ENCODE data around the gene GOLGA3. TPM values are rescaled to one million over a fixed set of nuclear protein-coding genes. Genes with fewer than 3 reads are reported as not detected.
A peak's percentile ranks its signal among the peaks of the same experiment; 100 is the strongest.
"Not testable (repeated sequence)": the region's sequence is repeated elsewhere in the genome, so short reads cannot be mapped to it uniquely, and the experiment has no call there.

The GOLGA3 gene
- total and polyA plus RNA-seq, 2 donors from 2014 or later = 7.7 to 53.0 TPM

DNA sequence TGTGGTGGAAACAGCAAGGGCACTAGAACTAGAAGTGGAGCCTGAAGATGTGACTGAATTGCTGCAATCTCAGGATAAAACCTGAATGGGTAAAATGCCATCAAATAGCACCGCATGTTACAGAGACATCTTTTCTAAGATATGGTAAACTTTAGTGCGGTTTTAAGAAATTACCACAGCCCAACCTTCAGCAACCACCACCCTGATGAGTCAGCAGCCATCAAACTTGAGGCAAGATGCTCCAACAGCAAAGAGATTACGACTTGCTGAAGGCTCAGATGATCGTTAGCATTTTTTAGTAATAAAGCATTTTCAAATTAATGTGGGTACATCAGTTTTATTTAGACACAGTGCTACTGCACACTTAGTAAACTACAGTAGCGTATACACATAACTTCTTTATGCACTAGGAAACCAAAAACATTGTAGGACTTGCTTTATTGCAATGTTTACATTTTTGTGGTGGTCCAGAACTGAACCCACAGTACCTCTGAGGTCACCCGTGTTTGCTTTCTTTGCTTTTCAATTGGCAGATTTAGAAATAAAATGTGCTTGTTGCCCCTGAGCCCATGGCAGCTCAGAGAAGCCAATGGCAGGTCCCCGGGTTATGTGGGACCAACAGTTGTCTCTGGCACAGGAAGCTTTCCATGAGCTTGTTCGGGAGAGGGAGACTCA lies 15.9 kb downstream of the GOLGA3 start:
- FAIRE-seq (no peak), DNase-seq (no peak)
- Histone ChIP-seq H3K27me3 (ENCODE audit: control insufficient read depth, insufficient read depth, low read length) (no peaks in the 10 kb centered on the region), H3K4me3 (ENCODE audit: low read length in 3 of 3) (no peak overlapping the region), H3K4me1 (ENCODE audit: control insufficient read depth in 2 of 3, insufficient read depth in 2 of 3, low read depth in 1 of 3, low read length in 3 of 3) (no peaks in the 10 kb centered on the region), H3K27ac (ENCODE audit: low read depth in 2 of 2, low read length in 2 of 2) (no peak overlapping the region), H3K9ac (ENCODE audit: low read length in 3 of 3) (no peak overlapping the region), H3K9me3 (ENCODE audit: control insufficient read depth in 2 of 3, insufficient read depth in 1 of 3, low read length in 3 of 3) (no peaks in the 10 kb centered on the region), H3K36me3 (ENCODE audit: control insufficient read depth in 2 of 3, insufficient read depth in 3 of 3, low read length in 3 of 3) (peaks cover 6 to 46% (median 32%) of the 10 kb centered on the region in 3 donors)
- TF ChIP-seq, protein P1, sequence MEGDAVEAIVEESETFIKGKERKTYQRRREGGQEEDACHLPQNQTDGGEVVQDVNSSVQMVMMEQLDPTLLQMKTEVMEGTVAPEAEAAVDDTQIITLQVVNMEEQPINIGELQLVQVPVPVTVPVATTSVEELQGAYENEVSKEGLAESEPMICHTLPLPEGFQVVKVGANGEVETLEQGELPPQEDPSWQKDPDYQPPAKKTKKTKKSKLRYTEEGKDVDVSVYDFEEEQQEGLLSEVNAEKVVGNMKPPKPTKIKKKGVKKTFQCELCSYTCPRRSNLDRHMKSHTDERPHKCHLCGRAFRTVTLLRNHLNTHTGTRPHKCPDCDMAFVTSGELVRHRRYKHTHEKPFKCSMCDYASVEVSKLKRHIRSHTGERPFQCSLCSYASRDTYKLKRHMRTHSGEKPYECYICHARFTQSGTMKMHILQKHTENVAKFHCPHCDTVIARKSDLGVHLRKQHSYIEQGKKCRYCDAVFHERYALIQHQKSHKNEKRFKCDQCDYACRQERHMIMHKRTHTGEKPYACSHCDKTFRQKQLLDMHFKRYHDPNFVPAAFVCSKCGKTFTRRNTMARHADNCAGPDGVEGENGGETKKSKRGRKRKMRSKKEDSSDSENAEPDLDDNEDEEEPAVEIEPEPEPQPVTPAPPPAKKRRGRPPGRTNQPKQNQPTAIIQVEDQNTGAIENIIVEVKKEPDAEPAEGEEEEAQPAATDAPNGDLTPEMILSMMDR (IDR thresholded peaks at IDR 0.05; ENCODE audit: borderline replicate concordance, extremely low read depth, insufficient read depth) = no peak
- intact Hi-C loops (cut with DNase I) = no loop called here

DNA sequence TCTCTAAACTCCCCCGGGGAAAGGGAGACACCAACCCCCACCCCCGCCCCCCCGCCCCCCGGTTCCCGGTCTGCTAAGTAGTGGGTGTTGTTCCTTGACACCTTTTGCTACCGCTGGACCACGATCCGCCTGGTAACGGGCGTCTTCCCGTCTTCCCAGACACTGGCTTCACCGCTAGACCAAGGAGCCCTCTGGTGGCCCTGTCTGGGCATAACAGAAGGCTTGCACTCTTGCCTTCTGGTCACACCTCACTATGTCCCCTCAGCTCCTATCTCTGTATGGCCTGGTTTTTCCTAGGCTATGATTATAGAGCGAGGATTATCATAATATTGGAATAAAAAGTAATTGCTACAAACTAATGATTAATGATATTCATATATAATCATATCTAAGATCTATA lies 19.3 kb downstream of the GOLGA3 start:
- DNase-seq = peak in 2 of 5 donors; percentile 21 to 28
- H3K9me3 ChIP-seq (ENCODE audit: control insufficient read depth in 2 of 3, insufficient read depth in 1 of 3, low read length in 3 of 3); H3K4me1 ChIP-seq (ENCODE audit: control insufficient read depth in 2 of 3, insufficient read depth in 2 of 3, low read depth in 1 of 3, low read length in 3 of 3); H3K27ac ChIP-seq (ENCODE audit: low read depth in 2 of 2, low read length in 2 of 2); H3K27me3 ChIP-seq (ENCODE audit: control insufficient read depth, insufficient read depth, low read length); intact Hi-C loops (cut with DNase I); H3K4me3 ChIP-seq (ENCODE audit: low read length in 3 of 3); FAIRE-seq; H3K9ac ChIP-seq (ENCODE audit: low read length in 3 of 3): not testable (repeated sequence)
- peaks cover 2 to 48% (median 30%) of the 10 kb centered on the region in 3 donors for H3K36me3 ChIP-seq (ENCODE audit: control insufficient read depth in 2 of 3, insufficient read depth in 3 of 3, low read length in 3 of 3)

DNA sequence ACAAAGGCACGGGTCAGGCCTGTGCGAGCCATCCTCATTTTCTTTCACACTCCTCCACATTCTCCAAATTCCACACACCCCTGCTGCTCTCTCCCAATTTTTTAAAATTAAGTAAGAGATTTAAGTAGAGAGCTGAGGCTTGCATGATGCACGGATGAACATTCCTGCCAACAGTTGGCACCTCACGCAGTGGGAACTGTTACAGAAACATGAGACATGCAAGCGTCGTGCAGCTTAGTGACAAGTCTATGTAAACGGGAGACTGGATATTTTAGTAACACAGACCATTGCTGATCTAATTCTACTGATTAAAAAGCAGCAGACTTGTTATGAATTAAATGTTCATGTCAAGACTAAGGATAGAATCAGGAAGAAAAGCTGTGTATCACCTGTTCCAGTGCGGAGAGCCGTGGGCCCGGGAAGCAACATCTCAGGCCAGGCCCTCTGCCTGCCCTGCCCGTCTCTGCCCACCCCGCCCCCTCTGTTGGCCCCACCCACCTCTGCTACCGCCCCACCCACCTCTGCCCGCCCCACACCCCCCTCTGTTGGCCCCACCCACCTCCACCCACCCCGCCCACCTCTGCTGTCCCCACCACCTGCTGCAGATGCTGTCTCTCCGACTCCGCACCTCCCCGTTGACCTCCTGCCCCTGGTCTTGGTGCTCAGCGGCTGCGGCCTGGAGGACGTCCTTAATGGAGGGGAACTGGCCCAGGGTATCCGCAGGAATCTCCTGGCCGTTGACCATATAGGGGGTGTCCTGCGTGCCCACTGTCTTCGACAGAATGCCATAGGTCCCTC lies 21.2 kb downstream of the GOLGA3 start:
- no peaks in the 10 kb centered on the region for H3K4me1 ChIP-seq (ENCODE audit: control insufficient read depth in 2 of 3, insufficient read depth in 2 of 3, low read depth in 1 of 3, low read length in 3 of 3)
- H3K36me3 ChIP-seq (ENCODE audit: control insufficient read depth in 2 of 3, insufficient read depth in 3 of 3, low read length in 3 of 3) = peaks cover 2 to 48% (median 23%) of the 10 kb centered on the region in 3 donors
- H3K9ac ChIP-seq (ENCODE audit: low read length in 3 of 3) = no peak overlapping the region
- intact Hi-C loops (cut with DNase I) = no loop called here
- no peak for FAIRE-seq
- H3K27ac ChIP-seq (ENCODE audit: low read depth in 2 of 2, low read length in 2 of 2) = no peak overlapping the region
- no peak overlapping the region for H3K4me3 ChIP-seq (ENCODE audit: low read length in 3 of 3)
- peak in 1 of 5 donors; percentile 23 for DNase-seq
- H3K9me3 ChIP-seq (ENCODE audit: control insufficient read depth in 2 of 3, insufficient read depth in 1 of 3, low read length in 3 of 3) = no peaks in the 10 kb centered on the region
- H3K27me3 ChIP-seq (ENCODE audit: control insufficient read depth, insufficient read depth, low read length) = no peaks in the 10 kb centered on the region
- TF ChIP-seq, protein P1 (IDR thresholded peaks at IDR 0.05; ENCODE audit: borderline replicate concordance, extremely low read depth, insufficient read depth) = no peak

DNA sequence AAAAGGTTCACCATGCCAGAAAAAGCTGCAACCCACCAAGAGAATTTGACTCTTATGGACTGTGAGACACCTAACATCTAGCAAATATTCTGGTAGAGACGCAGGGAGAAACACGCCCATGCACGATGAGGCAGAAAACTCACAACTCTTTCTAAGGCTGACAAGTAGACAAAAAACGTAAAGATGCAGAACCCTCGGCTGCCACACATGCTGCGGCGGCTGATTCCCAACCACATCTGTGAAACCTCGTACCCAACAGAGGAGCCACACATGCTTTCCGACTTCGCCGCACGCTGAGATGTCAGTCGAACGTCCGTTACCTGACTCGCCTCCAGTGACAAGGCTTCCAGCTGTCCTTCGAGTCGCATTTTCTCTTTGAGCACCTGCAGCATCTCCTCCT lies 21.8 kb downstream of the GOLGA3 start:
- Histone ChIP-seq H3K9me3 (ENCODE audit: control insufficient read depth in 2 of 3, insufficient read depth in 1 of 3, low read length in 3 of 3) (no peaks in the 10 kb centered on the region), H3K27me3 (ENCODE audit: control insufficient read depth, insufficient read depth, low read length) (no peaks in the 10 kb centered on the region)
- no peak for FAIRE-seq

More for the DNA sequence above, 21.8 kb downstream of the GOLGA3 start:
- Histone ChIP-seq H3K9ac (ENCODE audit: low read length in 3 of 3) (no peak overlapping the region), H3K4me1 (ENCODE audit: control insufficient read depth in 2 of 3, insufficient read depth in 2 of 3, low read depth in 1 of 3, low read length in 3 of 3) (no peaks in the 10 kb centered on the region), H3K27ac (ENCODE audit: low read depth in 2 of 2, low read length in 2 of 2) (no peak overlapping the region), H3K4me3 (ENCODE audit: low read length in 3 of 3) (no peak overlapping the region), H3K36me3 (ENCODE audit: control insufficient read depth in 2 of 3, insufficient read depth in 3 of 3, low read length in 3 of 3) (peaks cover 0 to 46% (median 23%) of the 10 kb centered on the region in 3 donors)
- DNase-seq = no peak
- intact Hi-C loops (cut with DNase I) = no loop called here
- TF ChIP-seq, protein P1 (IDR thresholded peaks at IDR 0.05; ENCODE audit: borderline replicate concordance, extremely low read depth, insufficient read depth) = no peak
